IMR-90 (cell line): ENCODE measurements around the gene PRKCE.

Experiments
- BHLHE40 ChIP-seq: fragments of 150-350 bp; IDR thresholded peaks from 2 replicates; pipeline ENCODE4 v1.6.1; 2016; ENCODE audit warnings: mild to moderate bottlenecking, low read depth, low read length
- CTCF ChIP-seq: conservative IDR thresholded peaks from 2 replicates; pipeline ENCODE4 v1.5.1; 2012; ENCODE audit warnings: mild to moderate bottlenecking, low read depth, low read length, improper control_type of control experiment
- MAFK ChIP-seq: IDR thresholded peaks from 2 replicates; pipeline ENCODE4 v1.6.1; 2012; ENCODE audit warnings: low read depth, low read length, improper control_type of control experiment
- MAZ ChIP-seq: IDR thresholded peaks from 2 replicates; pipeline ENCODE4 v1.6.1; 2012; ENCODE audit warnings: low read depth, mild to moderate bottlenecking, low read length, improper control_type of control experiment, moderate library complexity, borderline replicate concordance
- MXI1 ChIP-seq: IDR thresholded peaks from 2 replicates; pipeline ENCODE4 v1.6.1; 2012; ENCODE audit warnings: low read depth, mild to moderate bottlenecking, low read length, moderate library complexity, borderline replicate concordance
- POLR2A ChIP-seq: IDR thresholded peaks from 2 replicates; pipeline ENCODE4 v1.6.1; 2012; ENCODE audit warnings: mild to moderate bottlenecking, low read depth, low read length
- RAD21 ChIP-seq: IDR thresholded peaks from 2 replicates; pipeline ENCODE4 v1.6.1; 2012; ENCODE audit warnings: low read length, improper control_type of control experiment
- RFX5 ChIP-seq: IDR thresholded peaks from 2 replicates; pipeline ENCODE4 v1.8.0; 2012; ENCODE audit warnings: low read depth, mild to moderate bottlenecking, low read length, moderate library complexity
- SMC3 ChIP-seq: fragments of 150-350 bp; IDR thresholded peaks from 2 replicates; pipeline ENCODE4 v1.6.1; 2016; ENCODE audit warnings: low read depth, mild to moderate bottlenecking, antibody characterized with exemption, low read length, moderate library complexity
- USF2 ChIP-seq: fragments of 150-350 bp; IDR thresholded peaks from 2 replicates; pipeline ENCODE4 v1.6.1; 2017; ENCODE audit warnings: mild to moderate bottlenecking, antibody characterized with exemption, low read length, low read depth

GRCh38 chr2:45841752-45842407, 190.4 kb downstream of the PRKCE start:
- TF ChIP-seq MAFK = no peak
- no peak for TF ChIP-seq CTCF
- TF ChIP-seq MXI1 = no peak
- TF ChIP-seq RAD21 = no peak
- TF ChIP-seq POLR2A = no peak
- no peak for TF ChIP-seq RFX5
- TF ChIP-seq USF2 = no peak
- no peak for TF ChIP-seq SMC3
- no peak for TF ChIP-seq MAZ
- TF ChIP-seq BHLHE40 = no peak
